PC-9 (cell line): Measurements from ENCODE around the gene TXLNB.

ENCODE experiments used
- EZH2 ChIP-seq: fragments of 200-600 bp; sonication (generic); IDR thresholded peaks from 2 replicates; pipeline ENCODE4 v1.8.0; 2017; ENCODE audit warnings: antibody characterized with exemption, low read depth
- TF ChIP-seq, protein P1 (sequence below): fragments of 200-600 bp; sonication (generic); conservative IDR thresholded peaks from 2 replicates; pipeline ENCODE4 v1.6.1; 2017; ENCODE audit warnings: mixed run types, antibody characterized with exemption, mild to moderate bottlenecking, moderate library complexity

DNA sequence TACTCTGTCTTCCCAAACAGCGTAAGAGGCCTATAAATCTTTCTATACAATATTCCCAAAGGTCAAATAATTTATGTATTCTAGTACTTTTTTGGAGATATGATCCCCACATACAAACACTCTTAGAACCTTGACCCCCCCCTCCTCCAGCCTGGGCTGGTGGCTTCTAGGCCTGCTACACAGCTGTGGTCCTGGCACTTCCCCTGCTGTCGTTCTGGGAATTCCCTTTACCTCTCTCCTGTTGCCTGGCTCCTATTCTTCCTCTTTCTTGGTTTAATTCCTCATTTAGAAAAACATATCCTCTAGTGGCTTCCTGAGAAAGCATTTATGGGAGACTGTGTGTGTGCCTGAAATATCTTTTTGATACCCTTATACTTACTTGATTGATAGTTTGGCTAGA, 4.1 kb upstream of the TXLNB start:
- TF ChIP-seq, protein P1, sequence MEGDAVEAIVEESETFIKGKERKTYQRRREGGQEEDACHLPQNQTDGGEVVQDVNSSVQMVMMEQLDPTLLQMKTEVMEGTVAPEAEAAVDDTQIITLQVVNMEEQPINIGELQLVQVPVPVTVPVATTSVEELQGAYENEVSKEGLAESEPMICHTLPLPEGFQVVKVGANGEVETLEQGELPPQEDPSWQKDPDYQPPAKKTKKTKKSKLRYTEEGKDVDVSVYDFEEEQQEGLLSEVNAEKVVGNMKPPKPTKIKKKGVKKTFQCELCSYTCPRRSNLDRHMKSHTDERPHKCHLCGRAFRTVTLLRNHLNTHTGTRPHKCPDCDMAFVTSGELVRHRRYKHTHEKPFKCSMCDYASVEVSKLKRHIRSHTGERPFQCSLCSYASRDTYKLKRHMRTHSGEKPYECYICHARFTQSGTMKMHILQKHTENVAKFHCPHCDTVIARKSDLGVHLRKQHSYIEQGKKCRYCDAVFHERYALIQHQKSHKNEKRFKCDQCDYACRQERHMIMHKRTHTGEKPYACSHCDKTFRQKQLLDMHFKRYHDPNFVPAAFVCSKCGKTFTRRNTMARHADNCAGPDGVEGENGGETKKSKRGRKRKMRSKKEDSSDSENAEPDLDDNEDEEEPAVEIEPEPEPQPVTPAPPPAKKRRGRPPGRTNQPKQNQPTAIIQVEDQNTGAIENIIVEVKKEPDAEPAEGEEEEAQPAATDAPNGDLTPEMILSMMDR, result no peak
- TF ChIP-seq EZH2, result no peak
